ENCODE results near the gene LINC00305. TPM values are rescaled to one million over a fixed set of nuclear protein-coding genes. Genes with fewer than 3 reads are reported as not detected.

Gene LINC00305
- total RNA-seq, 3 donors from 2014 or later, result not detected

DNA sequence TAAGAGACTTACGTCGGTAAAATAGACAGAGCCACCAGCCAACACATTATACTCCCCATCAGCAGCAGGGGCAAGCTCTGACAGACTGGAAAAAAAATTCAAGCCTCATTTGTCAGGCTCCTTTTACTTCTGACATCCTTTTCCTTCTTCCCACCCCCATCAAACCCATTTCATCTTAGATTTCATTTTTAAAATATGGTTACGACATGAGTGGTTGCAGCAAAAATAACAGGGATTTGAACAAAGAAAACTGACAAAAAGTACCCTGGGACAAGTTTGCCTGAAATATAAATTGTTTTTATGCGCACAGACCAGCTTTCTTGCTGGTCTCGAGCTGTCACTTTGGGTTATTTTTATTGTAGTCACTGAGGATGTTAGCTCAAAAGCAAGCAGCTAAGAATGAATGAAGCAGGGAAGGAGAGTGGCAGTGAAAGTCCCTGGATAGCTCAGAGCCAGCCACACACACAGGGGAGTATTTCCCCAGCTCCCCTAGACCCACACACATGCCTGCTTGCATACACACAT, 30.7 kb upstream of the LINC00305 start:
- no peak for DNase-seq
- TF ChIP-seq, protein P1, sequence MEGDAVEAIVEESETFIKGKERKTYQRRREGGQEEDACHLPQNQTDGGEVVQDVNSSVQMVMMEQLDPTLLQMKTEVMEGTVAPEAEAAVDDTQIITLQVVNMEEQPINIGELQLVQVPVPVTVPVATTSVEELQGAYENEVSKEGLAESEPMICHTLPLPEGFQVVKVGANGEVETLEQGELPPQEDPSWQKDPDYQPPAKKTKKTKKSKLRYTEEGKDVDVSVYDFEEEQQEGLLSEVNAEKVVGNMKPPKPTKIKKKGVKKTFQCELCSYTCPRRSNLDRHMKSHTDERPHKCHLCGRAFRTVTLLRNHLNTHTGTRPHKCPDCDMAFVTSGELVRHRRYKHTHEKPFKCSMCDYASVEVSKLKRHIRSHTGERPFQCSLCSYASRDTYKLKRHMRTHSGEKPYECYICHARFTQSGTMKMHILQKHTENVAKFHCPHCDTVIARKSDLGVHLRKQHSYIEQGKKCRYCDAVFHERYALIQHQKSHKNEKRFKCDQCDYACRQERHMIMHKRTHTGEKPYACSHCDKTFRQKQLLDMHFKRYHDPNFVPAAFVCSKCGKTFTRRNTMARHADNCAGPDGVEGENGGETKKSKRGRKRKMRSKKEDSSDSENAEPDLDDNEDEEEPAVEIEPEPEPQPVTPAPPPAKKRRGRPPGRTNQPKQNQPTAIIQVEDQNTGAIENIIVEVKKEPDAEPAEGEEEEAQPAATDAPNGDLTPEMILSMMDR (IDR thresholded peaks at IDR 0.05), result no peak
- Histone ChIP-seq H3K4me3 (no peak overlapping the region), H3K36me3 (ENCODE audit: low read depth) (no peaks in the 10 kb centered on the region), H3K9me3 (no peaks in the 10 kb centered on the region), H3K4me1 (ENCODE audit: low read depth) (no peaks in the 10 kb centered on the region)
- intact Hi-C loops (cut with DNase I, micrococcal nuclease), result no loop called here
- ATAC-seq, result no peak

DNA sequence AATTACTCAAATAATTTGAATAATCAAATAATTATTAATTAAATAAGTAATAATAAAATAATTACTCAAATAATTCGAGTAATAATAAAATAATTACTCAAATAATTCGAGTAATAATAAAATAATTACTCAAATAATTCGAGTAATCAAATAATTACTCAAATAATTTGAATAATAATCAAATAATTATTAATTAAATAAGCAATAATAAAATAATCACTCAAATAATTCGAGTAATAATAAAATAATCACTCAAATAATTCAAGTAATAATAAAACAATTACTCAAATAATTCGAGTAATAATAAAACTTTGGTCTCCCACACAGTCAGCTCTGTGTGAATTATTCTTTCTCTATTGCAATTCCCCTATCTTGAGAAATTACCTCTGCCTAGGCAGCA, 30.0 kb upstream of the LINC00305 start:
- Histone ChIP-seq H3K9me3 (no peaks in the 10 kb centered on the region), H3K4me1 (ENCODE audit: low read depth) (no peaks in the 10 kb centered on the region), H3K4me3 (no peak overlapping the region), H3K36me3 (ENCODE audit: low read depth) (no peaks in the 10 kb centered on the region)
- intact Hi-C loops (cut with DNase I, micrococcal nuclease), result no loop called here
- TF ChIP-seq, protein P1 (IDR thresholded peaks at IDR 0.05), result no peak
- ATAC-seq, result no peak
- no peak for DNase-seq

DNA sequence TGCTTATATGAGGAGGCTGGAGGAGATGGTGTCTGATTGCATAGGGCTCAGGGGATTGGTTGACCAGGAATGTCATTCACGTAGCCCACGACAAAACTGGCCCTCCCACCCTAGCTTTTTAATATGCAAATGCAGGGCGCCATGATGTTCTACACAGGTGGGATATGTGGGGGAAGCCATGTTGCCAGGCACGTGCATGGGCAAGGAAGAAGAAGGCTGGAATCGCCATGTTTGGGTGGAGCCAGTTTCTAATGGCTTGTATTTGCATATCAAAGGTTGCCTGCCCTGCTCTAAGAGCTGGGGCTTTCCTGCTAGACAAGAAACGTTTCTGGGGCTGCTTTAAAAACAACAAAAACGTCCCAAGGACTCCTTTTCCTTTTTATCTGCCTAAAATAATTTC, 26.5 kb upstream of the LINC00305 start:
- no peak for ATAC-seq
- no peaks in the 10 kb centered on the region for H3K4me1 ChIP-seq (ENCODE audit: low read depth)
- intact Hi-C loops (cut with DNase I, micrococcal nuclease), result no loop called here

DNA sequence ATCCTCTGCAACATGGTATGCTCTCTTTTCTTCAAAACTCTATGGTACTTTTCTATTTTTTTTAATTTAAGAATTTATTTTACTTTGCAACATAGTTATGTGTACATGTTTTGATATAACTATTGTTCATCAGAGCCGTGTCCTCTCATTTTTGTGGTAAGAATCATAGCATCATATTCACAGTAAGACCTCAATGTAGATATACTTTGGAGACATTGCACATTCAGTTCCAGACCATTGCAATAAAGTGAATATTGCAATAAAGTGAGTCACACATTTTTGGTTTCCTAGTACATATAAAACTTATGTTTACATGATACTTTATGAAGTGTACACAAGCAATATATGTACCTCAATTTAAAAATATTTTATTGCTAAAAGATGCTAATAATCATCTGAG, 22.7 kb upstream of the LINC00305 start:
- no peaks in the 10 kb centered on the region for H3K36me3 ChIP-seq (ENCODE audit: low read depth)

More for the DNA sequence above, 26.5 kb upstream of the LINC00305 start:
- Histone ChIP-seq H3K4me3 (no peak overlapping the region), H3K9me3 (no peaks in the 10 kb centered on the region), H3K36me3 (ENCODE audit: low read depth) (no peaks in the 10 kb centered on the region)
- no peak for DNase-seq
- TF ChIP-seq, protein P1 (IDR thresholded peaks at IDR 0.05), result no peak

DNA sequence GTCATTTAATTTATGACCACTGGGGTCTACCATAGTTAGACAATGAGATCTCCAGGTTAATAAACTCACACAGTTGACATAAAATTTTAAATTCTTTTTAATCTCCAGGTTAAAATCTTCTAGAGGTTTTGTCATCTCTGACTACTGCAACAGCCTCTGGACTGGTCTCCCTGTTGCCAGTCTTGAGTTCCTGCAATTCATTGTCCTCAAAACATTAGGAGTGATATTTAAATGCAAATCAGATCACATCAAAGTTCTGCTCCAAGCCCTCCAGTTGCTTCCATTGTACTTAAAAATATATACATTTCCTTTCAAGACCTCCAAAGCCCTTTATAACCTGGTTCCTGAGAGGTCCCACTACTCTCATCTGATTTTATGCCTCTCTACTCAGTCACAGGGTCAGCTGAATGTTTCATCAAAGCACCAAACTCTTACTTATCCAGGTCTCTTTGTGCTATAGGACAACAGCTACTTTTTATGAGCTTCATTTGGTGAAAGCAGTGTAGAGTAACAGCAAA, 18.6 kb upstream of the LINC00305 start:
- H3K4me1 ChIP-seq (ENCODE audit: low read depth), result no peaks in the 10 kb centered on the region

More for the DNA sequence above, 22.7 kb upstream of the LINC00305 start:
- DNase-seq, result no peak
- Histone ChIP-seq H3K4me1 (ENCODE audit: low read depth) (no peaks in the 10 kb centered on the region), H3K4me3 (no peak overlapping the region), H3K9me3 (no peaks in the 10 kb centered on the region)
- intact Hi-C loops (cut with DNase I, micrococcal nuclease), result no loop called here
- no peak for ATAC-seq
- TF ChIP-seq, protein P1 (IDR thresholded peaks at IDR 0.05), result no peak

More for the DNA sequence above, 18.6 kb upstream of the LINC00305 start:
- Histone ChIP-seq H3K9me3 (no peaks in the 10 kb centered on the region), H3K4me3 (no peak overlapping the region), H3K36me3 (ENCODE audit: low read depth) (no peaks in the 10 kb centered on the region)
- intact Hi-C loops (cut with DNase I, micrococcal nuclease), result no loop called here
- no peak for ATAC-seq
- DNase-seq, result no peak
- TF ChIP-seq, protein P1 (IDR thresholded peaks at IDR 0.05), result no peak

All from mucosa of descending colon (tissue), 3 donors.